Heart right ventricle (tissue), 16 donors: ENCODE results near the gene LENG8. TPM values are rescaled to one million over a fixed set of nuclear protein-coding genes. Genes with fewer than 3 reads are reported as not detected.

Source experiments
- ATAC-seq, 8 donors: fragments of 200-7000 bp; cut with Tn5 transposase; one replicate each; pipeline ENCODE4 v1.9.1; 2020; ENCODE audit warnings: mild to moderate bottlenecking in 8 of 8, moderate library complexity in 8 of 8, moderate number of reproducible peaks in 1 of 8
- DNase-seq, 2 donors: peaks; one replicate each; pipeline ENCODE4 v3.0.0-alpha.2; 2020
- H3K27ac ChIP-seq, 10 donors: fragments of 200-600 bp; sonication (generic) in 2 of 10; one replicate each; pipeline versions ENCODE4 v1.5.0 to v1.8.0; 2020 to 2022; ENCODE audit warnings: mild to moderate bottlenecking in 3 of 10
- H3K27me3 ChIP-seq, 7 donors: fragments of 200-600 bp; one replicate each; pipeline ENCODE4 v1.8.0; 2021 to 2022; ENCODE audit warnings: mild to moderate bottlenecking in 2 of 7
- H3K36me3 ChIP-seq, 9 donors: fragments of 200-600 bp; sonication (generic) in 1 of 9; one replicate each; pipeline versions ENCODE4 v1.5.0 to v1.8.0; 2020 to 2022; ENCODE audit warnings: mild to moderate bottlenecking in 2 of 9
- H3K4me1 ChIP-seq, 9 donors: fragments of 200-600 bp; sonication (generic) in 1 of 9; one replicate each; pipeline versions ENCODE4 v1.5.0 to v1.8.0; 2020 to 2022; ENCODE audit warnings: mild to moderate bottlenecking in 4 of 9
- H3K4me3 ChIP-seq, 10 donors: fragments of 200-600 bp; sonication (generic) in 2 of 10; one replicate each; pipeline versions ENCODE4 v1.5.0 to v1.8.0; 2020 to 2022; ENCODE audit warnings: mild to moderate bottlenecking in 7 of 10, moderate library complexity in 2 of 10
- H3K9me3 ChIP-seq, 11 donors: fragments of 200-600 bp in 10 of 11; sonication (generic) in 2 of 11; one replicate each; pipeline versions ENCODE4 v1.5.0 to v1.8.0; 2013 to 2022; ENCODE audit warnings: mild to moderate bottlenecking in 2 of 11, control low read depth in 1 of 11, moderate library complexity in 1 of 11
- CTCF ChIP-seq, 9 donors: fragments of 200-600 bp; sonication (generic) in 2 of 9; IDR thresholded peaks; one replicate each; pipeline versions ENCODE4 v1.5.0 to v1.8.0; 2021 to 2022; ENCODE audit warnings: antibody characterized with exemption in 9 of 9, mild to moderate bottlenecking in 5 of 9, moderate library complexity in 1 of 9
- WGBS, 2 donors: extraction: QIAGEN DNeasy Blood & Tissue Kit; methylation state at CpG; one replicate each; pipeline ENCODE4 v1.1.7; 2013; ENCODE audit warnings: inconsistent platforms in 1 of 2; 5-methylcytosine and 5-hydroxymethylcytosine counted together
- intact Hi-C, 10 donors: fragments of 100-400 bp; cut with DNase I; formaldehyde crosslinking; loops; one replicate each; pipeline versions ENCODE4 v1.11.1 to v1.14.2; 2022
- polyA plus RNA-seq, 2 donors: library from polyadenylated mRNA; stranded (reverse); fragments of 200-250 nt; gene quantifications; one replicate each; pipeline ENCODE4 v1.2.3, GENCODE V29; 2013
- total RNA-seq, 10 donors: library from RNA; stranded (reverse); fragmentation: NEBNext Ultra II Directional in 3 of 10; extraction: Animal tissue kit (Norgen Biotek cat#: 25700) in 3 of 10; gene quantifications; one replicate each; pipeline versions ENCODE4 v1.2.1 to v1.2.4, GENCODE V29; 2021 to 2023
- donor health status: Arrhythmogenic right ventricular cardiomyopathy.
- donor health status: ischemic (EF 13 %, LVEDD 7.1; RV severe dilation, severe dysfunction).
- donor health status: healthy with polysubstance abuse.
- donor health status: DM: no; HTN: yes; CAD: no.
- donor health status: DM: no; HTN: no; CAD: no.
- donor health status: ischemic (EF 25% LVEDD 6.9; RV normal size, moderate dysfunction).
- donor health status: ischemic (EF 25% LVEDD 5.7; RV mildly dilated, moderate dysfunction).
- donor health status: healthy.
- donor health status: DM: yes; HTN: yes; CAD: no.
- donor health status: Ischemic cardiomyopathy.
- donor health status: ischemic (EF 35%, LVEDD 5.7; RV mildly dilated, moderate dysfunction).
- donor health status: nonischemic (EF 11% LVEDD 7.7; RV severe dilation, severe dysfunction).
- donor health status: DM: yes; HTN: yes; CAD: no.
- donor health status: PGD.
- donor health status: ischemic (EF 29% LVEDD 5.4; RV normal size, mild dysfunction).
- donor health status: nonischemic (EF 23%, LVEDD 6.1; RV moderate dilation, normal function).

LENG8 gene
- total and polyA plus RNA-seq, 12 donors = 34.3 to 194 (median 56.8) TPM

- intact Hi-C loops = loop anchor here in 2 of 10 donors (2.0 kb wide), 1 partner anchor 15 kb away; the partner anchor contains the start of gene LENG9 (in 2 of the 2)
- H3K4me1 ChIP-seq = peaks cover 13 to 54% (median 44%) of the 10 kb centered on the region in 9 donors
- 1 to 2% methylated on average over 34 of the region's 34 CpGs for WGBS, 2 donors
Measured at GRCh38 chr19:54448040-54448773, 792 bp upstream of the LENG8 start.

GRCh38 chr19:54449701-54450069 lies 686 bp downstream of the LENG8 start:
- no peaks in the 10 kb centered on the region for H3K27me3 ChIP-seq
- no peaks in the 10 kb centered on the region for H3K9me3 ChIP-seq
- DNase-seq = no peak
- peak overlapping the region; percentile 84 to 99 (median 96) for H3K27ac ChIP-seq
- peaks cover 0 to 62% (median 37%) of the 10 kb centered on the region in 9 donors for H3K36me3 ChIP-seq
- intact Hi-C loops = loop anchor here in 3 of 10 donors (1.0 to 2.0 kb wide), 2 partner anchors 13 to 14 kb away; partner anchors contain the start of gene LENG9 (in 3 of the 3)
- peak overlapping the region; percentile 63 to 99 (median 84) for H3K4me3 ChIP-seq
- ATAC-seq = no peak
- no peak for TF ChIP-seq CTCF (IDR thresholded peaks at IDR 0.05)
- WGBS, 2 donors = 1% methylated on average over 21 of the region's 21 CpGs
- H3K4me1 ChIP-seq = peaks cover 13 to 59% (median 45%) of the 10 kb centered on the region in 9 donors

More at GRCh38 chr19:54448040-54448773, 792 bp upstream of the LENG8 start:
- H3K27me3 ChIP-seq = no peaks in the 10 kb centered on the region
- DNase-seq (peak in 1 of 2 donors; percentile 68), ATAC-seq (peak; percentile 18 to 64 (median 42))
- no peak for TF ChIP-seq CTCF (IDR thresholded peaks at IDR 0.05)
- H3K36me3 ChIP-seq = peaks cover 0 to 58% (median 27%) of the 10 kb centered on the region in 9 donors
- peak overlapping the region; percentile 63 to 99 (median 84) for H3K4me3 ChIP-seq
- H3K9me3 ChIP-seq = no peaks in the 10 kb centered on the region
- H3K27ac ChIP-seq = peak overlapping the region; percentile 84 to 99 (median 96)

GRCh38 chr19:54451331-54451871 lies 2.4 kb downstream of the LENG8 start:
- H3K27me3 ChIP-seq = no peaks in the 10 kb centered on the region
- H3K4me3 ChIP-seq = peak overlapping the region in 3 of 10 donors; percentile 7 to 99 (median 87)
- H3K36me3 ChIP-seq = peaks cover 0 to 65% (median 50%) of the 10 kb centered on the region in 9 donors
- 68 to 79% methylated on average over 9 of the region's 9 CpGs for WGBS, 2 donors
- intact Hi-C loops = no loop called here
- H3K27ac ChIP-seq = peak overlapping the region in 1 of 10 donors; percentile 98
- H3K4me1 ChIP-seq = peaks cover 13 to 54% (median 43%) of the 10 kb centered on the region in 9 donors
- TF ChIP-seq CTCF (IDR thresholded peaks at IDR 0.05) = no peak
- DNase-seq (no peak), ATAC-seq (no peak)
- no peaks in the 10 kb centered on the region for H3K9me3 ChIP-seq

GRCh38 chr19:54451997-54452396 lies 3.0 kb downstream of the LENG8 start:
- ATAC-seq = no peak
- H3K27me3 ChIP-seq = no peaks in the 10 kb centered on the region
- intact Hi-C loops = no loop called here
- peaks cover 13 to 48% (median 41%) of the 10 kb centered on the region in 9 donors for H3K4me1 ChIP-seq
- 83 to 87% methylated on average over 11 of the region's 11 CpGs for WGBS, 2 donors
- no peak overlapping the region for H3K4me3 ChIP-seq
- H3K27ac ChIP-seq = no peak overlapping the region
- DNase-seq = no peak
- H3K9me3 ChIP-seq = no peaks in the 10 kb centered on the region
- no peak for TF ChIP-seq CTCF (IDR thresholded peaks at IDR 0.05)
- H3K36me3 ChIP-seq = peaks cover 0 to 66% (median 56%) of the 10 kb centered on the region in 9 donors
